OCI-LY1 (cell line): Measurements from ENCODE around the gene OXTR.

ENCODE experiments used
- CTCF ChIP-seq: fragments of 200-600 bp; sonication (generic), shearing (Covaris generic); IDR thresholded peaks from 2 replicates; pipeline ENCODE4 v1.5.1; 2017; ENCODE audit warnings: mild to moderate bottlenecking, antibody characterized with exemption, low read length, moderate library complexity, mixed read lengths
- EZH2 ChIP-seq: fragments of 200-600 bp; sonication (generic), shearing (Covaris generic); IDR thresholded peaks from 2 replicates; pipeline ENCODE4 v1.8.0; 2017; ENCODE audit warnings: borderline replicate concordance, mixed run types, mild to moderate bottlenecking, antibody characterized with exemption, low read length, moderate library complexity, mixed read lengths

- TF ChIP-seq CTCF (no peak), EZH2 (no peak)
These were observed 22.6 kb downstream of the OXTR start for GRCh38 chr3:8746780-8747345.
